HG03457 (cell line): ENCODE results near the gene GEMIN7.
A peak's percentile ranks its signal among the peaks of the same experiment; 100 is the strongest.

Experiments used
- ATAC-seq: cut with Tn5 transposase; IDR thresholded peaks from one replicate; pipeline ENCODE4 v1.9.1; 2021; ENCODE audit warnings: moderate number of reproducible peaks; ENCODE audit not compliant: unreplicated experiment

GEMIN7 gene, protein sequence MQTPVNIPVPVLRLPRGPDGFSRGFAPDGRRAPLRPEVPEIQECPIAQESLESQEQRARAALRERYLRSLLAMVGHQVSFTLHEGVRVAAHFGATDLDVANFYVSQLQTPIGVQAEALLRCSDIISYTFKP

GRCh38 chr19:45079063-45079910 is at the start of gene GEMIN7:
Gene GEMIN7, plus strand, starts transcription at chr19:45079260. Its CDS starts 10,855 bp downstream, at chr19:45090115.
- no peak for ATAC-seq

- no peak for ATAC-seq
These were observed 48.2 kb upstream of the GEMIN7 start for GRCh38 chr19:45030825-45031224.

- ATAC-seq = no peak
These were observed 46.6 kb upstream of the GEMIN7 start for GRCh38 chr19:45032421-45032820.

- ATAC-seq = no peak
These were observed 43.3 kb upstream of the GEMIN7 start for GRCh38 chr19:45035755-45036154.

GRCh38 chr19:45037393-45038169 is 41.5 kb upstream of the GEMIN7 start:
- no peak for ATAC-seq

GRCh38 chr19:45038931-45039893 is 39.8 kb upstream of the GEMIN7 start, which contains the start of gene CLASRP:
Gene CLASRP, plus strand, starts transcription at chr19:45039045. Its CDS starts 1,168 bp downstream, at chr19:45040213.
- peak; percentile 58 for ATAC-seq

- ATAC-seq = no peak
These were observed 38.8 kb upstream of the GEMIN7 start for GRCh38 chr19:45040059-45040771.

- ATAC-seq = no peak
These were observed 37.9 kb upstream of the GEMIN7 start for GRCh38 chr19:45041125-45041524.

DNA sequence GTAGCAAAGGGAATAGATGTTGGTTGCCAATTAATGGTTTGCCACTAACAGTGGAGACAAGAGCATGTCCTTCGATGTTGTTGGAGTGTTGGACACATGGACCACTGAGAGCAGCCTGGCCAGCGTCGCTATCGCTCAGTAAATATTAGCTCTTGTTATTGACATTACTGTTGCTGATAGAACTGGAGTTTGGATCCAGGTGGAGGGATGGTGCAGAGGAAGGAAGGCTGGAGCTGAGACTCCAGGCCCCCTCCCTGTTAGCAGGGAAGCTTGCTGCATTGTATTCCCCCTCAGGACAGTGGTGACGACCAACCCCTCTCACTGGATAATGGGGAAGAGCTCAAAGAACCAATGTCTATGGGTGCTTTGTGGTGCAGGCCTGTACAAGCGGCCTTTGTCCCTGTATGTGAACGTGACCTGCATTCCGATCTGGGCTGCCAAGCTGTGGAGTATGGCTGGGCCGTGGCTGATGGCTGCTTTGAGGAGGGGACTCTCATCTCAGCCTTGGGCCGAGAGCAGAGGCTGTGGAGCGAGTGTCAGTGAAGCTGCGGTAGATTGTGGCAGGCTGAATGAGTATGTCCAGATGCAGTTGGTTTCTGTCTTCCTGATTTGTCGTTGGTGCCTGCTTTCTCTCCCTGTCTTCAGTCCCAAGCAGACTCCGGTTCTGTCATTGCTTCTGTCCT is 33.2 kb upstream of the GEMIN7 start:
- no peak for ATAC-seq

DNA sequence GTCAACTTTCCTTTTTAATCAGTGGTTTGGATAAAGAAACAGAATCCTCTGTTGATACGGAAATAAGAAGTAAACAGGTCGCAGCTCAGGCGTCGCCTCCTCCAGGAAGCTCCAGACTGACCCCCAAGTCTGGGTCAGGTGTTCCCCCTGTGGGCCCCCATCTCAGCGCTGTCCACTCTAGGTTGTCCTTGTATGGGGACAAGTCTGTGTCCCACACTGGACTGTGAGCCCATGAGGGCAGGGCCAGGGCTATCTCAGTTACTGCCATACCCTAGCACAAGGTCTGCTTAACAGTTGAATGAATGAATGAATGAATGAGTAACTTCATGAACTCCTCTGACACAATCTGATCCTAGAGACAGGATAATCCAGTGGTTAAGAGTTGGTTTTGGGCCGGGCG is 32.7 kb upstream of the GEMIN7 start:
- ATAC-seq = no peak

DNA sequence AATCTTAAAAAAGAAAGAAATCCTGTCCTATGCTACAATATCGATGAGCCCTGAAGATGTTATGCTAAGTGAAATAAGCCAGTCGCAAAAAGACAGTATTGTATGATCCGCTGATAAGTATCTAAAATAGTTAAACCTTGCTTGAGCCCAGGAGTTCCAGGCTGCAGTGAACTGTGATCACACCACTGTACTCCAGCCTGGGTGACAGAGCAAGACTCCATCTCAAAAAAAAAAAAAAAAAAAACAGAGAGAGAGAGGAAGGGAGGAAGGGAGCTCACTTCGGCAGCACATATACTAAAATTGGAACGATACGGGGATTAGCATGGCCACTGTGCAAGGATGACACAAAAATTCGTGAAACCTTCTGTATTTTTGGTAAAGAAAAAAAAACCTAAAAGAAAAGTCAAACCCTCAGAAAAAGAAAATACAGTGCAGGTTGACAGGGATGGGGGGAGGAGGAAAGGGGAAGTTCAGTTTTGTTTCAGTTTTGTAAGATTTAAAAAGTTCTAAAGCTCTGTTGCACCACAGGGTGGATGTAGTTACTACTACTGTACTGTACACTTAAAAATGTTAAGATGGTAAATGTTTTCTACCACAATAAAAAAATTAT is 31.8 kb upstream of the GEMIN7 start:
- no peak for ATAC-seq

- ATAC-seq = no peak
These were observed 29.9 kb upstream of the GEMIN7 start for GRCh38 chr19:45049073-45049736.

DNA sequence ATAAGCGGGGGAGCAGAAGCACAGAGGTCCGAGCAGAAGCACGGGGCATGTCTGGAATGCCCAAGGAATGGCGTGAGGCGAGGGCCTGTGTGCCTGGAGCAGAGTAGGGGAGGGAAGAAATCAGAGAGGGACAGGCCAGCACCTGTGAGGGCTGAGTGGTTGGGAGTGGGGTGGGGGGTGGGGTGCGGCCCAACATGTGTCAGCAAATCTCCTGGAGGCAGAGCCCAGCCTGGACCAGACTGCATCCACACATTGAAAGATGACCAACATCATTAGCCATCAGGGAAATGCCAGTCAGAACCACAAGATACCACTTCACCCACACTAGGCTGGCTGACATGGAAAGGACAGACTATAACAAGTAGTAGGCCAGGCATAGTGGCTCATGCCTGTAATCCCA is 29.0 kb upstream of the GEMIN7 start:
- ATAC-seq = no peak

- ATAC-seq = no peak
These were observed 27.0 kb upstream of the GEMIN7 start for GRCh38 chr19:45051929-45052579.

DNA sequence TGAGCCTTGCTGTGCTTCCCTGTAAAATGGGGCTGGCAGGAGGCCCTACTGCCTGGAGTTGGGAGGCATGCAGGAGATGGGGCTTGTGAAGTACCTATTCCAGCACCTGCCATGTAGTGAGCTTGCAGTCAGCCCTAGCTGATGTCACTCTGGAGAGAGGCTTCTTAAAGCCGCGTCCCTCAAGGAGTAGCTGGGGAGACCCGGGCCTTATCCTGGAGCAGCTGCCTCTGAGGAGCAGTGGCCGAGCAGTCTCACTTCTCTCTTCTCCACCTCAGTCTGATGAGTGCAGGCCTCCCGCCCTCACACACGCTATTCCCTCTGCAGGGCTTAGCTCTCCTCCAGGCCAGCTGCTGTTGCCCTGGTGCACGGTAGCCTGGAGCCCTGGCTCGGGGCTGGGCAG is 22.2 kb upstream of the GEMIN7 start:
- ATAC-seq = no peak

DNA sequence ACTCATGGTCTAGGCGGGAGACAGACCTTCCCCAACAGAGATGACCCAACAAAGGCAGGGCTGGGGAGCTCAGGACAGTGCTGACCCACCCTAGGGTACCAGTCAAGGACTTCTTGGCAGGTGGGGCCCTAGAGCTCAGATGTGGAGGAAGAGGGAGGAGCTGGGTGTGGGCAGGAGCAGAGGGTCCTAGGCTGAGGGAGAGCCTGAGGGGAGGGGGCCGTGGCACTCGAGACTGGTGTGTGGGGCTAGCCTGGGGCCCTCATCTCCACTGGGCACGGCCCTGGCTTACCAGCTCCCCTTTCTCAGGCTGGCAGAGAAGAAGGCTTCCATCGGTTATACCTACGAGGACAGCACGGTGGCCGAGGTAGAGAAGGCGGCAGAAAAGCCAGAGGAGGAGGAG is 21.6 kb upstream of the GEMIN7 start:
- no peak for ATAC-seq

- no peak for ATAC-seq
These were observed 20.4 kb upstream of the GEMIN7 start for GRCh38 chr19:45058622-45059159.
